ENCODE data around the gene MAP4K5.

Gene MAP4K5

DNA sequence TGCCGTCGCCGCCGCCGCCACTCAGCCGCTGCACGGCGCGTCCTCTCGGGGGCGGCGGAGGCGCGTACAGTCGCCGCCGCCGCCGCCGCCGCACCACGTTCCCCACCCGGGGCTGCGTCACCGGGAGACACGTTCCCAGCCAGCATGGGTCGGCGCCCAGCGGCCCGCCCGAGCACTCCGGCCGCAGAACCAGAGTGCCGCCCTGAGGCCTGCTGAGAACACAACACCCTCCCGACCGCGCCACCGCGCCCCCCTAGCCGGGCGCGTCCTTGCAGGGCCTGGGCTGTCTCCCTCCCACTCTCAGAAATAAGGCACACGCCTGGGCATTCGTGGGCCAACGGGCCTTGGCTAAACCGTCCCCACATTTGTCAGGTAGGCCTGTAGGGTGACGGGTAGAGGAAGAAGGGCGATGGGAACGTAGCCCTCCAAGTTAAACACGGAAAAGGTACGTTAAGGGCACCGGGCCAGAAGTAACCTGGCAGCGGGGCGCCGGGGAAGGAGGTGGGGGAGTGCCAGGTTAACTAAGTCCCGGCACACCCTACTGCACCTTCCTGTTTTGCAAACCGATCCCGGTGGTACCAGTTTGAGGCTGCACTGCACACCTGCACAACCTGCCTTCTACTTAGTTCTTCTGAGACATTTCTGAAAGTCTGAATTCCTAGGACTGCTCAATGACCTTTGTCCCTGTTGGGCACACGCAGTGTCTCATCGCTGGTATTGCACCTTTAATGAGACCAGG, at the start of gene MAP4K5:
TSS of gene MAP4K5 (minus strand) at position 68 of the 739 bp plus-strand sequence. CDS start 520 bp downstream, outside the sequence.
- TF ChIP-seq, protein P1, sequence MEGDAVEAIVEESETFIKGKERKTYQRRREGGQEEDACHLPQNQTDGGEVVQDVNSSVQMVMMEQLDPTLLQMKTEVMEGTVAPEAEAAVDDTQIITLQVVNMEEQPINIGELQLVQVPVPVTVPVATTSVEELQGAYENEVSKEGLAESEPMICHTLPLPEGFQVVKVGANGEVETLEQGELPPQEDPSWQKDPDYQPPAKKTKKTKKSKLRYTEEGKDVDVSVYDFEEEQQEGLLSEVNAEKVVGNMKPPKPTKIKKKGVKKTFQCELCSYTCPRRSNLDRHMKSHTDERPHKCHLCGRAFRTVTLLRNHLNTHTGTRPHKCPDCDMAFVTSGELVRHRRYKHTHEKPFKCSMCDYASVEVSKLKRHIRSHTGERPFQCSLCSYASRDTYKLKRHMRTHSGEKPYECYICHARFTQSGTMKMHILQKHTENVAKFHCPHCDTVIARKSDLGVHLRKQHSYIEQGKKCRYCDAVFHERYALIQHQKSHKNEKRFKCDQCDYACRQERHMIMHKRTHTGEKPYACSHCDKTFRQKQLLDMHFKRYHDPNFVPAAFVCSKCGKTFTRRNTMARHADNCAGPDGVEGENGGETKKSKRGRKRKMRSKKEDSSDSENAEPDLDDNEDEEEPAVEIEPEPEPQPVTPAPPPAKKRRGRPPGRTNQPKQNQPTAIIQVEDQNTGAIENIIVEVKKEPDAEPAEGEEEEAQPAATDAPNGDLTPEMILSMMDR (IDR thresholded peaks at IDR 0.05; ENCODE audit: extremely low read depth, insufficient read depth, missing control alignments): peak; percentile 98
- in situ Hi-C loops (cut with MboI; ENCODE audit: low pct_unique_long_range_greater_than_20kb, low sequenced_read_pairs, unreplicated experiment): loop anchor here (25.0 kb wide), 1 partner anchor 670 kb away; the partner anchor contains the start of gene NEMF
- peak; percentile 93 for DNase-seq (ENCODE audit: low spot score)

DNA sequence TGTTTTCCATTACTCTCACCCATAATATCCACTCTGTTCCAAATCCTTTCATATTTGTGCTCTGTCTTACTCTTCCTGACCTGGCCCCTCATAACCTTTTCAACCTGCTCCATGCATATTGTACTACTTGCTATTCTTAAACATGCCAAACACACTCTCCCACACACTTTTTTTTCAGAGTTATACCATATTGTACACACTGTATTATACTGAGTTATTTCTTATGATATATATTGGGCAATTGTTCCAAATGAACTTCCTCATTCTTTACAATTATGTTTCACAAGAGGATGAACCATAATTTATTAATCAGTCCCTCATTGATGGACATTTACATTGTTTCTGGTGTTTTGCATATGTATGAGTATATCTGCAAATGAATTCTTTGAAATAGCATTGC, 46.1 kb upstream of the MAP4K5 start:
- in situ Hi-C loops (cut with MboI; ENCODE audit: low pct_unique_long_range_greater_than_20kb, low sequenced_read_pairs, unreplicated experiment): loop anchor here (25.0 kb wide), 1 partner anchor 284 kb away; the partner anchor contains the start of gene ABHD12B
- DNase-seq (ENCODE audit: low spot score): no peak
- TF ChIP-seq, protein P1 (IDR thresholded peaks at IDR 0.05; ENCODE audit: extremely low read depth, insufficient read depth, missing control alignments): no peak

DNA sequence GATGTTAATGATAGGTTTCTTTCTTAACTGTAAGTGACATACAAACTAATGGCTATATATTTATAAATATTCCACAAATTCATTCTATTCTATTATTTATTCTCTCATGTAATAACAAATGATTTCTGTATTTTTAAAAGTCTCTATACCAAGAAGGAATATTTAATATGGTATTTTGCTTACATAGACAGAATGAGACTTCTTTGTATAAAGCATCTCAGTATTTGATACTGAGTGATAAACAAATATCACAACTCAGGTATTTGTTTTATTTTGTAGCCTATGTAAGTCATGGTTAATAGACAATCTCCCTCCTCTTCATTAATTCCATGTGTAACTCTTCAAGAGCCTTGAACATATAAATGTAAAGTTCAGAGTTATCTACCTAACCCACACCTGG, 45.6 kb upstream of the MAP4K5 start:
- no peak for DNase-seq (ENCODE audit: low spot score)
- TF ChIP-seq, protein P1 (IDR thresholded peaks at IDR 0.05; ENCODE audit: extremely low read depth, insufficient read depth, missing control alignments): no peak
- in situ Hi-C loops (cut with MboI; ENCODE audit: low pct_unique_long_range_greater_than_20kb, low sequenced_read_pairs, unreplicated experiment): loop anchor here (25.0 kb wide), 1 partner anchor 284 kb away; the partner anchor contains the start of gene ABHD12B

DNA sequence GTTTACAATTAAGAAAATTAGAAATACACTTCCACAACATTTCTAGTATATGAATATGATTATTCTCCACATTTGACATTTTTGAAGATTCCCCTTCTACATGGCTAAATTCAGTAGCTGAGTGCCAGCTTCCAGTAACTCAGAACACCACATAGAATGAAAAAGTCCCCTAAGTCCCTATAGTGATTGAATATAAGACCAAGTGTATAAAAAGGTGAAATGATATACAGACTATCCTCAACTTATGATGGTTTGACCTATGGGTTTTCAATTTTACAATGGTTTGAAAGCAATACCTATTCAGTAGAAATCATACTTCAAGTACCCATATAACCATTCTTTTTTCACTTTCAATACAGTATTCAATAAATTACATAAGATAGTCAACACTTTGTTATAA, 43.4 kb upstream of the MAP4K5 start:
- TF ChIP-seq, protein P1 (IDR thresholded peaks at IDR 0.05; ENCODE audit: extremely low read depth, insufficient read depth, missing control alignments): no peak
- no peak for DNase-seq (ENCODE audit: low spot score)
- in situ Hi-C loops (cut with MboI; ENCODE audit: low pct_unique_long_range_greater_than_20kb, low sequenced_read_pairs, unreplicated experiment): loop anchor here (25.0 kb wide), 1 partner anchor 287 kb away; the partner anchor contains the start of gene ABHD12B

DNA sequence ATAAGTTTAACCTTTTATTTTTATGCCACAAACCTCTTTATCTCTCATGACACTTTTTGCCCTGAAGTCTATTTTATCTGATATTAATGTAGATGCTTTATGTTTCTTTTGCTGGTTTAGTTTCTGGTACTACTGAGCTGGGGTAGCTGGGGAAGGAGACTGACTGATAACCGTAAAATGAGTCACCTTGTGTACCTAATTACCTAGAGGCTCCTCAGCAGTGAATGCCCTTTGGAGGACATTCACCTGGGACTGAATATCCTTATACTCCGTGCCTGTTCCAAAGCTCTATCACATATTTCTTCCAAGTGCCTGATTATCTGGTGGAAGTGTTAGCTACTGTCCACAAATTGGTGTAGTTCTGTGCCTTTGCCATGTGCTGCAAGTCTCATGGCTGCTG, 41.5 kb upstream of the MAP4K5 start:
- in situ Hi-C loops (cut with MboI; ENCODE audit: low pct_unique_long_range_greater_than_20kb, low sequenced_read_pairs, unreplicated experiment): no loop called here
- no peak for DNase-seq (ENCODE audit: low spot score)
- TF ChIP-seq, protein P1 (IDR thresholded peaks at IDR 0.05; ENCODE audit: extremely low read depth, insufficient read depth, missing control alignments): no peak

DNA sequence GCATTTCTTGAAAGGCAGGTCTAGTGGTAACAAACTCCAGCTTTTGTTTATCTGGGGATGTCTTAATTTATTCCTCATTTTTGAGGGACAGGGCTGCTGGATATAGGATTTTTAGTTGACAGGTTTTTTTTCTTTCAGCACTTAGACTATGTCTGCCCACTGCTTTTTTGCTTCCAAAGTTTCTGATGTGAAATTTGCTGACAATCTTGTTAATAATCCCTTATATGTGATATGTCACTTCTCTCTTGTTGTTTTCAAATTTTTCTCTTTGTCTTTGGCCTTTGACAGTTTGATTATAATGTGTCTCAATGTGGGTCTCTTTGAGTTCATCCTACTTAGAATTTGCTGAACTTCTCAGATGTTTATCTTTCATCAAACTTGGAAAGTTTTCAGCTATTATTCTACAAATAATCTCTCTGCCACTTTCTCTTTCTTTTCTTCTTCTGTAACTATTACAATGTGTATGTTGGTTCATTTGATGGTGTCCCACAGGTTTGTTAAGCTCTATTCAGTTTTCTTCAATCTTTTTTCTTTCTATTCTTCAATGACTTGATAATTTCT, 37.4 kb upstream of the MAP4K5 start:
- no peak for DNase-seq (ENCODE audit: low spot score)
- in situ Hi-C loops (cut with MboI; ENCODE audit: low pct_unique_long_range_greater_than_20kb, low sequenced_read_pairs, unreplicated experiment): no loop called here

More for the DNA sequence above, 37.4 kb upstream of the MAP4K5 start:
- TF ChIP-seq, protein P1 (IDR thresholded peaks at IDR 0.05; ENCODE audit: extremely low read depth, insufficient read depth, missing control alignments): no peak
